Dedifferentiated amniotic fluid mesenchymal stem cell (primary cell): ENCODE data around the gene EPB41L1.
"Not testable (repeated sequence)": the region's sequence is repeated elsewhere in the genome, so short reads cannot be mapped to it uniquely, and the experiment has no call there.

Source experiments
- DNase-seq: peaks from one replicate; pipeline ENCODE4 v3.0.0-alpha.2; 2016; ENCODE audit errors: extremely low spot score

EPB41L1 gene

DNA sequence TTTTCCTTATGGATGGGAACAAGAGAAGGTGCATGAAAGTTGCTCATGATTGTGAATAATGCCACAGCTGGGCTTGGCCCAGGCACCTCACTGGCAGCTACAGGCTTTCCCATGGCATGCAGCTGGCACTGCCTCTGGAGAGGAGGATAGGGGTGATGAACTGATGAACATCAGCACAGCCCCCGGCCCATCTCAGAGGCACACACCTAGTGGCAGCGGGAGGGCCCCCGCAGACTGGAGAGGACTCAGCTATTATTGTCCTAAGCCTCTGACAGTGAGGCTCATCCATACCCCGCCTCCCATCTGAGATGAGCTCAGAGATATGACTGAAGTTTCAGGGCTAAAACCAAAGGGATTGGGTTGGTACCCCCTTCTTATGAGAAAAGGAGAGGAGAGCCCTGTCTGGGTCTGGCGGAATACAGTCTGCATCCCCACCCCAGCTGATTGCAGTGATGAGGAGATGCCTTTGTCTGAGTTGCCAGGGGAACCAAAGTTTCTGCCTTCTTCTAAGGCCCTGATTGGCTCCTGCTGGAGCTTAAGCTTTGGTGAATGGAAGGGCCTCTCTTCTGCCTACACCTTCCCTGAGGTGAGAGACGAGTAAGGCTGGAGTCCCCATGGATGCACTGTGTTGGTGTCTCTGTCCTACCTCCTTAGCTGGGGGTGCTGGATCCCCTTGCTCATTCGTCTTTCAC, 27.6 kb upstream of the EPB41L1 start:
- DNase-seq = no peak

GRCh38 chr20:36128463-36129159, 25.9 kb upstream of the EPB41L1 start:
- DNase-seq = no peak

GRCh38 chr20:36129160-36129543, 25.4 kb upstream of the EPB41L1 start:
- DNase-seq = no peak

DNA sequence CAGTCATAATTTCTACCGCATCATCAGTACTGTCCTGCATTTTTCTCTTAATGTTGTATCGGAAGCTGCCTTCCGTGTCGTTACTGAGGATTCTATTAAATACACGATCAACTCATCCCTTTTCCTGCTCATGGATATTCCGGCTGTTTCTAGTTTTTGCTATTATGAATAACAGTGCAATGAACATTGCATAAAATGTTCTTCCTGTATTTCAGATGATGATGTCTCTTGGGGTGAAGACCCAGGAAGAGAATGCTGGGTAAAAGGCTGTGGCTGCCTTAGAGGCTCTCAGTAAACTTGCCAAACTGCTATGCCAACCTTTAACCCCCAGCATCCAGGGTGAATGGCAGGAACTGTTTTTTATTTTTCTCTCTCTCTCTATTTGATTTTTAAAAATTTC, 24.1 kb upstream of the EPB41L1 start:
- no peak for DNase-seq

DNA sequence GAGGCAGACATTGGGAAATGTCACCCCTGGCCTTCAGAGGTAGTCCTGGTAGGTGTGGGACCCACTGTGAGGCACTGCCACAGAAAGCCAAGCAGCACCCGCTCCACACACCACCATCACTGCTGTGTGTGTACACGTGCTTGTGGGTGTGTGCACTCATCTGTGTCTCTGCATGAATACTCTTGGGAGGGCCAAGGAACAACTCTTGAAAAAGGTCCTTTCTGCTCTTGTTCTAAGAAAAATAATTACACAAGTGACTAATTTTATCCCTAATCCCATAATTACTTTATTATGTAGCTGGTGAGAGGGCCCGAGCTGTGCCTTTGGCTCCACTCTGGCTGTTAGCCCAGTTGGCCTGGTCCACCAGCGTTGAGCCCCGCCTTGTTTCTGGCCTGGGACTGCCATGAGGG, 21.7 kb upstream of the EPB41L1 start:
- DNase-seq = no peak

DNA sequence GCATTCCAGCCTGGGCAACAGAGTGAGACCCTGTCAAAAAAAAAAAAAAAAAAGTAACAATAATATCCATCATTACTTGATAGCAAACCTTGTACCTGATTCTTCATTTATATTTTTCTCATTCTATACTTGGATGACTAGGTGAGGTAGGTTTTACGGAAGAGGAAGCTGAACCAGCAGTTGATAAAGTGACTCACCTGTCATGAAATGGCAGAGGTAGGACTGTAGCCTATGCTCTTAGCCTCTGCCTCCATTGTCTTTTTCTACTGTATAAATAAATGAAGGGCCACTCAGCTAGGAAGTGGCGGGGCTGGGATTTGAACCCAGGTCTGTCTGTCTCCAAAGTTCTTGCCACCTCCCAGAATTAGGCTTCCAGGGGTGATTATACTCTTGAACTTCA, 20.7 kb upstream of the EPB41L1 start:
- no peak for DNase-seq

DNA sequence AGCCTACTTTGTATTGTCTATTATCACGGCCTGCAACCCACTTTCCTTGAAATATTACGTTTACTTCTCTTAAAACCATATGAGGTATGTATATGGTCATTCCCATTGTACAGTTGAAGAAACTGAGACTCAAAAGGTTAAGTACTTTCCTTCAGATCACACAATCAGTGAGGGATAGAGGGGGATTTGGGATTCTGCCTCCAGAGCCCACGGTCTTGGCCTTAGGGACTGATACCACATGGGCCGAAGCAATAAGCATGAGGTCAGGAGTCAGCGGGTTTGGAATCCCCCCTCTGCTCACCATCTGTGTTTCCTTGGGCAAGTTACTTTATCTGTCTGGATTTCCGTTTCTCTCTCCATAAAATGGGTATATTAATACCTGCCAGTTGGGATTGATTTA, 19.4 kb upstream of the EPB41L1 start:
- no peak for DNase-seq

GRCh38 chr20:36135821-36136220, 18.7 kb upstream of the EPB41L1 start:
- DNase-seq = no peak

GRCh38 chr20:36137313-36137712, 17.2 kb upstream of the EPB41L1 start:
- DNase-seq = not testable (repeated sequence)

GRCh38 chr20:36141310-36141709, 13.2 kb upstream of the EPB41L1 start:
- DNase-seq = no peak

DNA sequence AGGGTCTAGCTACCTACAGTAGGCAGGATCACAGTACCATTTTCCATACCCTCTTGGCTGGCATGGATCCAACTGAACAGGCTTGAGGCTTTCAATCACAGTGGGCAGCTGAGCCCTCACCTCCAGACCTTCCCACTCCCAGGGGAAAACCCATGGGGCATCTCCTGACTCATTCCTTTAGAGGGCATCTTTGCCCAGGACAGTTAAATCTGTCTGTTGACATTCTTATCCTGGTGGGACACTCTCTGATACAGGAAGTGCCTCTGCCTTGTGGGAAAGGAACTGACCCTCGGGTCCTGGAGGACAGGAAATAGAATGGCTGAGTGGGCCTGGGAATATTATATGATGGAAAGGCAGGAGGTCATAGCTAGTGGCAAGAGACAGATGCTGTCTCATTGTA, 10.2 kb upstream of the EPB41L1 start:
- DNase-seq = no peak

GRCh38 chr20:36145877-36146707, 8.4 kb upstream of the EPB41L1 start:
- no peak for DNase-seq

DNA sequence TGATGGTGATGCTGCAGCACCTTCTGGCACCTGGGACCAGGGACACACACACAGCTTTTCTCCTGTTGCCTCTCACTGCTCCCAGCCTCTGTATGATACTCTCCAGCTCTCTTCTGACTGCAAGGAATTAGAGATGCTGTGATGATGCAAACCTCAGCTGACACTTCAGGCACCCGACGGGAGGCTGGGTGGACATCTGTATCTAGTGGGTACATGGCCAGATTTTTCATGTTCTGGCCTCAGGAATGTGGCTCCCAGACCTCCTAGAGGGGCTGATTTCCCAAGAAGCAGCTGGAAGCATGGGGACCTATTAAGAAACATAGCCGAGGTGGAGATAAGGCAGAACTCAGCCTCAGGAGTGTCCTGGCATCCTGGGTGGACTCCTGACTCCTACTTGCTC, 6.8 kb upstream of the EPB41L1 start:
- no peak for DNase-seq

- DNase-seq = no peak
Observed at GRCh38 chr20:36148439-36148838, 6.1 kb upstream of the EPB41L1 start.

DNA sequence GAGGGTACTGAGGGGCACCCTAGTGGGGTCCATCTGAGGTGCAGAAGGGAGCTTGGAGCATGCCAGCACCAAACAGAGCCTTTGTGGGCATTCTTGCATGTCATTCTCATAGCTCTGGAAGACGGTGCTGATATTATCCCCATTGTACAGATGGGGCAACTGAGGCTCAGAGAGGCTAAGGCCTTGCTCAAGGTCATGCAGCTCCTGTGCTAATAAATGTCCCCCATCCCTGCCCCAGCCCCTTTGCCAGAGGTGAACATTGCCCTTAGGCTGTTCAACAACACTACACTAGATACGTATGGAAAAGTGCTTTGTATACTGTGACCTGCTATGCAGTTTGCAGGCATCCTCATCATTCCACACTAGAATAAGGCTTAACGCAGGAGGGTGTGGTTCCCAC, 5.5 kb upstream of the EPB41L1 start:
- DNase-seq = no peak

- DNase-seq = no peak
Observed at GRCh38 chr20:36149469-36149868, 5.1 kb upstream of the EPB41L1 start.

- no peak for DNase-seq
Observed at GRCh38 chr20:36150489-36150846, 4.1 kb upstream of the EPB41L1 start.

- DNase-seq = no peak
Observed at GRCh38 chr20:36150847-36151539, 3.5 kb upstream of the EPB41L1 start.

DNA sequence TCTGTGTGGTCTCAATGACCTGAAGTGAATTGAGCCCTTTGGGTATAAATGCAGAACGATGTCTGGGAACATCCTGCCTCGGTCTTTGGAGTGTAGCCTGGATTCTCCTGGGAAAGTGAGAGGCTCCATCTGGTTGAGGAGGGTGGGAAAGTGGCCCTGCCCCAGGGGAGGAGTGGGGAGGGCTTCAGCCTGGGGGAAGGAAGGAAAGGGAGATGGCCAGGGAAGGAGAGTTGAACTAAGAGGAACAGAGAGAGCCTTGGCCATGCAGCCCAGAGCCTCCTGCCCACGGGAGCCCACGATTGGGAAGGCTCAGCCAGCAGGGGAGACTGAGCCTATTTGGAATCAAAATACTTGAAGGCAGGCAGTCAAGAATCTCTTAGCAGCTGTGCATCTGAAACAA, 2.3 kb upstream of the EPB41L1 start:
- no peak for DNase-seq

DNA sequence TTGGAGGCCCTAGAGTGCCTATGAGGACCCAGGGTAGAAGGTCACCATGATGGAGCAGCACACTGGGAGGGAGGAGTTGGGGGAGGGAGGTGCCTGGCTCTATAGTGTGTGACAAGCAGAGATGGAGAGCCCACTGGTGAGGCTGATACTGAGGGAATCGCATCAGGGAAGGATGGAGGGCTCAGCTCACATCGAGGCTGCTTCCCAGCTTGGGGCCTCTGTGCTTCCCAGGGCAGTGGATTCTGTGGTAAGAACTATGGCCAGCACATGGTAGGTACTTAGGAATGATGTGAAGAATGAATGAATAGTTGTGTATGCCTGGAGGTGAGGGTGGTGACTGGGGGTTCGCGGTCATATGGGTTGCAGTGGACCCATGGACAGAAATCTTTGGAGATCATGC, 1.3 kb upstream of the EPB41L1 start:
- no peak for DNase-seq

- peak; percentile 45 for DNase-seq
Observed at GRCh38 chr20:36153736-36154699, 522 bp upstream of the EPB41L1 start.
